H1 (cell line): ENCODE data around the gene SWI5. TPM values are rescaled to one million over a fixed set of nuclear protein-coding genes. Genes with fewer than 3 reads are reported as not detected.
"Not testable (repeated sequence)": the region's sequence is repeated elsewhere in the genome, so short reads cannot be mapped to it uniquely, and the experiment has no call there.

Source experiments
- CTCF ChIA-PET: fragments of 300-600 bp; sonication (Branson Sonifier 250); formaldehyde crosslinking; loops from one replicate; lab custom pipeline; 2021; ENCODE audit not compliant: partially characterized antibody; lab: Charles Lee
- POLR2A ChIA-PET: fragments of 300-600 bp; sonication (Branson Sonifier 250); formaldehyde crosslinking; loops from one replicate; lab custom pipeline; 2021; ENCODE audit warnings: inconsistent platforms; ENCODE audit not compliant: partially characterized antibody; lab: Charles Lee
- DNase-seq, 2 experiments: peaks; one replicate each; pipeline versions ENCODE4 v3.0.0 to v3.0.0-alpha.2; 2010 to 2022; ENCODE audit warnings: low spot score in 2 of 2, low read depth in 1 of 2, mixed read lengths in 1 of 2
- FAIRE-seq: peaks from 2 replicates; lab custom pipeline; 2011; peaks lifted over from hg19 to GRCh38; lab: Jason Lieb, UNC
- H2AFZ ChIP-seq: 2 replicates; pipeline ENCODE4 v1.8.1; 2012; ENCODE audit warnings: low read length, inconsistent platforms
- H2AK5ac ChIP-seq: 2 replicates; pipeline ENCODE4 v1.6.1; 2013; ENCODE audit warnings: low read depth, low read length
- H2BK120ac ChIP-seq: replicated peaks from 2 replicates; pipeline ENCODE3; 2013; ENCODE audit warnings: low read depth, low read length, inconsistent platforms
- H2BK12ac ChIP-seq: 2 replicates; pipeline ENCODE4 v1.6.1; 2013; ENCODE audit warnings: low read depth, low read length
- H2BK15ac ChIP-seq: 2 replicates; pipeline ENCODE4 v1.6.1; 2013; ENCODE audit warnings: low read length
- H2BK20ac ChIP-seq: 2 replicates; pipeline ENCODE4 v1.6.1; 2013; ENCODE audit warnings: low read length
- H2BK5ac ChIP-seq: 2 replicates; pipeline ENCODE4 v1.6.1; 2013; ENCODE audit warnings: low read depth, low read length
- H3K14ac ChIP-seq: 2 replicates; pipeline ENCODE4 v1.6.1; 2013; ENCODE audit warnings: inconsistent platforms; ENCODE audit not compliant: insufficient read length
- H3K18ac ChIP-seq: 2 replicates; pipeline ENCODE4 v1.6.1; 2013; ENCODE audit warnings: low read length; ENCODE audit errors: extremely low read depth
- H3K23ac ChIP-seq: 2 replicates; pipeline ENCODE4 v1.6.1; 2013; ENCODE audit warnings: inconsistent platforms; ENCODE audit not compliant: insufficient read length
- H3K23me2 ChIP-seq: 2 replicates; pipeline ENCODE4 v1.6.1; 2013; ENCODE audit warnings: low read depth, low read length
- H3K27ac ChIP-seq: 2 replicates; pipeline ENCODE4 v1.6.1; 2011; ENCODE audit warnings: low read depth, low read length, inconsistent platforms
- H3K27me3 ChIP-seq, 4 experiments: replicated peaks in 1 of 4; 1 replicate in 1 of 4; 2 replicates in 3 of 4; pipeline versions ENCODE4 v1.6.1 to v1.8.1; 2011 to 2013; ENCODE audit warnings: low read length in 3 of 4, mild to moderate bottlenecking in 3 of 4, inconsistent platforms in 2 of 4, mixed read lengths in 2 of 4, moderate library complexity in 1 of 4; ENCODE audit not compliant: control insufficient read depth in 3 of 4, insufficient read depth in 3 of 4; ENCODE audit errors: extremely low read depth in 1 of 4
- H3K36me3 ChIP-seq, 4 experiments: 2 replicates each; pipeline versions ENCODE4 v1.6.1 to v1.8.1; 2011 to 2013; ENCODE audit warnings: mild to moderate bottlenecking in 4 of 4, low read length in 3 of 4, moderate library complexity in 2 of 4, control low read depth in 1 of 4, inconsistent platforms in 1 of 4; ENCODE audit not compliant: insufficient read depth in 4 of 4, control insufficient read depth in 2 of 4
- H3K4ac ChIP-seq: replicated peaks from 2 replicates; pipeline ENCODE3; 2013; ENCODE audit warnings: low read length, low read depth, mixed read lengths, inconsistent platforms; ENCODE audit not compliant: insufficient read length
- H3K4me1 ChIP-seq, 4 experiments: replicated peaks in 1 of 4; 1 replicate in 1 of 4; 2 replicates in 3 of 4; pipeline versions ENCODE4 v1.6.1 to v1.8.1; 2011 to 2013; ENCODE audit warnings: low read length in 3 of 4, inconsistent platforms in 2 of 4, mixed read lengths in 1 of 4; ENCODE audit not compliant: insufficient read depth in 4 of 4, control insufficient read depth in 3 of 4
- H3K4me2 ChIP-seq, 2 experiments: 2 replicates each; pipeline versions ENCODE4 v1.6.1 to v1.8.1; 2011 to 2013; ENCODE audit warnings: low read depth in 2 of 2, low read length in 2 of 2, control low read depth in 1 of 2, inconsistent platforms in 1 of 2, mild to moderate bottlenecking in 1 of 2; ENCODE audit not compliant: insufficient read depth in 1 of 2
- H3K4me3 ChIP-seq, 4 experiments: fragments of 200-600, 300-600 bp in 1 of 4; sonication (generic), shearing (Covaris generic), sonication (Bioruptor Twin) in 1 of 4; 2 replicates each; pipeline versions ENCODE4 v1.5.1 to v1.8.1; 2011 to 2016; ENCODE audit warnings: low read length in 4 of 4, low read depth in 3 of 4, control low read depth in 2 of 4, inconsistent platforms in 2 of 4, mild to moderate bottlenecking in 2 of 4, mixed read lengths in 1 of 4, moderate library complexity in 1 of 4; ENCODE audit not compliant: insufficient read depth in 2 of 4; ENCODE audit errors: extremely low read depth in 1 of 4
- H3K56ac ChIP-seq: replicated peaks from 2 replicates; pipeline ENCODE3; 2013; ENCODE audit warnings: low read depth, mild to moderate bottlenecking, mixed read lengths, low read length, inconsistent platforms; ENCODE audit not compliant: insufficient read length
- H3K79me1 ChIP-seq: 2 replicates; pipeline ENCODE4 v1.6.1; 2013; ENCODE audit warnings: low read depth, low read length, control low read depth
- H3K79me2 ChIP-seq, 2 experiments: 2 replicates each; pipeline versions ENCODE4 v1.6.1 to v1.8.1; 2012 to 2013; ENCODE audit warnings: low read length in 2 of 2, mild to moderate bottlenecking in 2 of 2, inconsistent platforms in 1 of 2; ENCODE audit not compliant: insufficient read depth in 2 of 2, control insufficient read depth in 1 of 2
- H3K9ac ChIP-seq, 4 experiments: replicated peaks in 1 of 4; 1 replicate in 1 of 4; 2 replicates in 3 of 4; pipeline versions ENCODE4 v1.6.1 to v1.8.1; 2011 to 2013; ENCODE audit warnings: low read depth in 3 of 4, low read length in 3 of 4, control low read depth in 2 of 4, mild to moderate bottlenecking in 2 of 4, moderate library complexity in 2 of 4, inconsistent platforms in 1 of 4; ENCODE audit errors: extremely low read depth in 1 of 4
- H3K9me3 ChIP-seq, 2 experiments: 2 replicates each; pipeline versions ENCODE4 v1.6.1 to v1.8.1; 2012 to 2013; ENCODE audit warnings: mild to moderate bottlenecking in 2 of 2, moderate library complexity in 2 of 2, control low read depth in 1 of 2, inconsistent platforms in 1 of 2, low read depth in 1 of 2, low read length in 1 of 2, mixed read lengths in 1 of 2; ENCODE audit not compliant: insufficient read depth in 2 of 2
- H4K20me1 ChIP-seq, 2 experiments: replicated peaks in 1 of 2; 2 replicates each; pipeline versions ENCODE3 to v1.8.1; 2011 to 2013; ENCODE audit warnings: inconsistent platforms in 2 of 2, low read length in 2 of 2, mild to moderate bottlenecking in 1 of 2; ENCODE audit not compliant: insufficient read depth in 2 of 2, control insufficient read depth in 1 of 2
- H4K5ac ChIP-seq: 2 replicates; pipeline ENCODE4 v1.6.1; 2013; ENCODE audit warnings: low read length, low read depth, mixed read lengths, inconsistent platforms; ENCODE audit not compliant: insufficient read length
- H4K8ac ChIP-seq: 2 replicates; pipeline ENCODE4 v1.8.0; 2013; ENCODE audit warnings: mild to moderate bottlenecking, moderate library complexity, low read length, inconsistent platforms; ENCODE audit not compliant: insufficient read depth; ENCODE audit errors: extremely low read depth
- H4K91ac ChIP-seq: replicated peaks from 2 replicates; pipeline ENCODE3; 2013; ENCODE audit warnings: low read length, mixed read lengths, inconsistent platforms; ENCODE audit not compliant: insufficient read length
- WGBS, 2 experiments: shearing (Covaris generic) in 1 of 2; methylation state at CpG; one replicate each; pipeline versions ENCODE4 v1.1.6 to v1.1.7; 2013 to 2015; ENCODE audit warnings: low lambda C conversion rate in 2 of 2, mixed read lengths in 2 of 2, inconsistent platforms in 1 of 2, low coverage in 1 of 2, missing lambda C conversion rate in 1 of 2; ENCODE audit not compliant: insufficient replicate concordance in 2 of 2, insufficient coverage in 1 of 2, insufficient read length in 1 of 2; ENCODE audit errors: extremely low coverage in 1 of 2, missing lambda C conversion rate in 1 of 2; 5-methylcytosine and 5-hydroxymethylcytosine counted together
- polyA plus RNA-seq, 7 experiments: library from polyadenylated mRNA; depleted of rRNA in 3 of 7; stranded (reverse) in 5 of 7; unstranded in 2 of 7; fragments of >200 nt in 5 of 7; fragments of 200-250 nt in 2 of 7; gene quantifications; 1 replicate in 5 of 7; 2 replicates in 1 of 7; 4 replicates in 1 of 7; pipeline versions ENCODE4 v1.2.1 to v1.2.3, GENCODE V29; 2011 to 2013; ENCODE audit warnings: missing spikeins in 2 of 7, mixed read lengths in 2 of 7
- total RNA-seq: library from RNA; stranded (reverse); fragmentation: NEBNext Ultra II Directional; extraction: Animal tissue kit (Norgen Biotek cat#: 25700); gene quantifications from 2 replicates; pipeline ENCODE4 v1.2.1, GENCODE V29; 2021

Gene SWI5
- total and polyA plus RNA-seq, 2 of the 8 experiments (the other 6 are each of a cell fraction or from before 2014, with no cell fraction given), result 29.0 to 59.5 TPM

- H3K79me1 ChIP-seq, H3K79me2 ChIP-seq, H3K4me3 ChIP-seq, H2BK5ac ChIP-seq, H3K56ac ChIP-seq, H3K9me3 ChIP-seq, H2BK20ac ChIP-seq, H4K20me1 ChIP-seq, FAIRE-seq, H2BK15ac ChIP-seq, H3K27ac ChIP-seq, H4K91ac ChIP-seq, H3K4me1 ChIP-seq, H3K4me2 ChIP-seq, H4K8ac ChIP-seq, H3K14ac ChIP-seq, H2AK5ac ChIP-seq, H4K5ac ChIP-seq, H2AFZ ChIP-seq, DNase-seq, POLR2A ChIA-PET, CTCF ChIA-PET, H3K23ac ChIP-seq, H3K4ac ChIP-seq, H2BK120ac ChIP-seq, H3K27me3 ChIP-seq, H3K36me3 ChIP-seq, H2BK12ac ChIP-seq, H3K18ac ChIP-seq, H3K9ac ChIP-seq: not testable (repeated sequence)
- peaks cover 11% of the 10 kb centered on the region for H3K23me2 ChIP-seq
- WGBS, 2 experiments, result 90% methylated on average over 22 of the region's 22 CpGs; no CpG with 5 or more reads in 1 of the 2 experiments
Observed at GRCh38 chr9:128279088-128280073, 3.3 kb downstream of the SWI5 start.
